Occipital lobe (tissue), 2 donors: Measurements from ENCODE around the gene CDC16. TPM values are rescaled to one million over a fixed set of nuclear protein-coding genes. Genes with fewer than 3 reads are reported as not detected.
"Not testable (repeated sequence)": the region's sequence is repeated elsewhere in the genome, so short reads cannot be mapped to it uniquely, and the experiment has no call there.

Source experiments
- DNase-seq: peaks from one replicate; lab custom pipeline; 2025; lab: John Stamatoyannopoulos, UW
- total RNA-seq: library from RNA; depleted of rRNA; stranded (reverse); fragments of >200 nt; gene quantifications from one replicate; pipeline ENCODE4 v1.2.3, GENCODE V29; 2014

CDC16 gene
- total RNA-seq, 1 donor from 2014 or later = 49.4 TPM

GRCh38 chr13:114226699-114227323, 7.9 kb upstream of the CDC16 start:
- peak; percentile 54 for DNase-seq

- no peak for DNase-seq
Measured at GRCh38 chr13:114227528-114227927, 7.2 kb upstream of the CDC16 start.

GRCh38 chr13:114228176-114228575, 6.5 kb upstream of the CDC16 start:
- DNase-seq = no peak

GRCh38 chr13:114229506-114229905, 5.2 kb upstream of the CDC16 start:
- no peak for DNase-seq

DNA sequence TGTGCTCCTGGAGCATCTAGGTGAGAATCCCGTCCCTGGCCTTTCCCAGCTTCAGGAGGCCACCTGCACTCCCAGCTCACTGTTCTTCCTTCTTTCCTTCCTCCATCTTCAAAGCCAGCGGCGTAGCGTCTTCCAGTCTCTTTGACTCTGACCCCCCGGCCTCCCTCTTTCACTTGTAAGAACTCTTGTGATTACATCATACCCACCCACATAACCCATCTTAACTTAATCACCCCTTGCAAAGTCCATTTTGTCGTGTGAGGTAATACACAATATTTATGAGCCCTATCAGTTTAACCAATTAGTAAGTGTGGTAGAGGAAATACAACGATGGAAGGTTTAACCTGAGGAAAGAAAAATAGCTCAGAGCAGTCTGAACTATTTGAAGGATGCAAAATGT, 4.6 kb upstream of the CDC16 start:
- DNase-seq = no peak

DNA sequence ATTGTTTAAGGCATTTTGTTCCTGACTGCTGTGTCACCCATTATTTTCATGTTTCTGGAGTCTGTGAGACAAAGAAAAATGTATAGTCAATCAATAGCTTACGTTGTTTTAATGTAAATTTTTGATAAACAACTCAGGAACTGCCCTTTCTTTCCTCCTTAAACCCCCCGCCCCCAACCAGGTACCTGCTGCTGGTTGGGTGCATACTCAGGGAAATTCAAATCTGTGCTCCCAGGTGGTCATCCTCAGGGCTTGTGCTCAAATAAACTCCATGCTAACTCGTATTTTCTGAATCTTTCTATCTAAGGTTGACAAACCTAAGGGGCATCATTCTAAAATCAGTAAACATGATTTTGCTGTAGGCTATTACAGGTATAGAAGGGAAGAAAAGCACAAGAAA, 4.1 kb upstream of the CDC16 start:
- no peak for DNase-seq

- no peak for DNase-seq
Measured at GRCh38 chr13:114231886-114232285, 2.8 kb upstream of the CDC16 start.

DNA sequence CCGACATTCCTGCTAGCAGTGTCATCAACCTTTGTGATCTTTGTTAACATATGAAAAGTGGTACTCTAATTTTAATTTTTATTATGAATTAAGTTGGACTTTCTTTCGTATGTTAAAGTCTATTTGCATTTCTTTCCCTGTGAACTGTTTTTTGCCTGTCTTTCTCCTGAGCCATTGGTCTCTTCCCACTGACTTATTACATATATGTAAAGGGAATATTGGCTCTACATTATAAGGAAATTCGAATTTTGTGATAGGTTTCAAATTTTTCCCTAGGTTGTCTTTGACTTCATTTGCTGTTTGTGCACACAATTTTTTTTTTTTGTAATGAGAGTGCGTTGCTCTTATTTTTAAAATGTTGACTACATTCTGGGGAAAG, 442 bp upstream of the CDC16 start:
- no peak for DNase-seq

GRCh38 chr13:114235697-114236096, 1.0 kb downstream of the CDC16 start:
- no peak for DNase-seq

DNA sequence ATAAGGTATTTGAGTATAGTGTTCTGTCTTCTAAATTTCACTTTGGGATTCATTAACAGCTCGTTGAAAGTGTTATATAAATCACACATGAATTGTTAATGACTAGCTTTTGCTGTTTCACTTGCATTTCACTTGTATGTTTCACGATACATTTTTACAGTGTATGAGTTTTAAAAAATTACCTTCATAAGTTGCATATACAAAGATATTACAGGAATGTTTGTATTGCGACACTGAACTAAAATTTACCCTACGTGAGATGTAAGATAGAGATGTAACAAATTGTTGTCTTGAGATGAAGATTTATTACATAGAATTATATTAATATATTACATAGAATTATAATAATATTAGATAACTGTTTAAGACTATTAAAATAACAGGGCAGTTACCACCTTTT, 1.5 kb downstream of the CDC16 start:
- DNase-seq = no peak

DNA sequence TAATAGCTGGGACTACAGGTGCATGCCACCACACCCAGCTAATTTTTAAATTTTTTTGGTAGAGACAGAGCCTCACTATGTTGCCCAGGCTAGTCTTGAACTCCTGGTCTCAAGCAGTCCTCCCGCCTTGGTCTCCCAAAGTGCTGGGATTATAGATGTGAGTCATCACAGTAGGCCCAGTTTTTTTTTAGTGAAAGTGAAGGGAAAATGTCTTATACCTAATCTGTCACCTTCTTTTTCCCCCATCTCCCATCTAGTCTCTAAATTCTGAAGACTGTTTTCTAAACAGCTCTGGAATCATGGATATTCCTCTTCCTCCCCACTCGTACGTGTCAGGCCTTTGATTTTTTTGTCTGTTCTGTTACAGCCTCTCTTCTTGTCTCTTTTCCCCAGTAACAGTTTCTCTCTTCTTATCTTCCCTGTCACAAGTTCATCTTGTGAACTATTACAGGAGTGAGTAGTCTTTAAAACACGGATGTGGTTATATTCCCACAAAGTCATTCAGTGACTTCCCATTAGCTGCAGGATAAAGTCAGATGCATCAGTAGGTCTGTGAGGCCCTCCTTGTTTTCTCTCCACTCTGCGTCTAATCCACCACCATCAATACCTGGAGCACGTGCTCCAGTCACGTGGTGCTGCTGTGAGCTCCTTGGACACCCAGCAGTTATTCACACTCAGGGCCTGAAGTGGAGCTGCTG, 2.9 kb downstream of the CDC16 start:
- DNase-seq = no peak

GRCh38 chr13:114241918-114242317, 7.2 kb downstream of the CDC16 start:
- DNase-seq = no peak

GRCh38 chr13:114243971-114244370, 9.3 kb downstream of the CDC16 start:
- no peak for DNase-seq

GRCh38 chr13:114244637-114245036, 9.9 kb downstream of the CDC16 start:
- DNase-seq = no peak

DNA sequence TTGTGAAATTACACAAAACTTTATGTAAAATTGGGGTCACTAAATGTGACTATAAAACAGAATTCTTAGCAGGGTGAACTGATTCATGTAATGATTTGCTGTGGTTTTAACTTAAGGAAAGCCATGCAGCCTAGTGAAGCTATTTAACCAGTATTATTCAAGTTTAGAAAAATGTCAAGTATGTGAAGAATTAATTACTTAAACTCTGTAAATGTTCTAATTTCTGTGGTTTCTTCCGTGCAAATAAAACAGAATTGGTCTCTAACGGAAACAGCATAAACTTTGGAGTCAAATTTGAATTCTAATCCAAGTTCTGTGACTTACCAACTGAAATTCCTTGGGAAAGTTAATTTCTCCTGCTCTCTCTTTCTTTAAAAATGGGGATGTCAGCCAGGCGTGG, 13.3 kb downstream of the CDC16 start:
- no peak for DNase-seq

- DNase-seq = no peak
Measured at GRCh38 chr13:114249077-114249476, 14.4 kb downstream of the CDC16 start.

- not testable (repeated sequence) for DNase-seq
Measured at GRCh38 chr13:114251639-114252440, 17.1 kb downstream of the CDC16 start.

DNA sequence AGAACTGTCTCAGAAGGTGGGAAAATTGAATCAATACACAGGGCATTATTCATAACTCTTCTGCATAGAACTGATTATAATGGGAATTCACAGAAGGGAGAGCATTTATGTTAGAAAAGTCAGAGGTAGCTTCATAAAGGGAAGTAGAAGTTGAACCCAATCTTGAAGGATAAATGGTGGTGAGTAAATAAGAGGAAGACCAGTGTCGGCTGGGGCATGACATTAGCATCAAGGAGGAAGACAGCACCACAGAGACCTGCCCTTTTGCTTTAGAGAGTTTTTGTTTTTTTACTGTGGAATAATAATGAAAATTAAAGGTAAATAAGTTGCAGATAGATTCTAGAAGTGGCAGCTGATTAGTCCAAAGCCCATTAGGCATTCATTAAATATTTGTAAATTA, 21.9 kb downstream of the CDC16 start:
- DNase-seq = no peak

- DNase-seq = no peak
Measured at GRCh38 chr13:114257014-114257413, 22.3 kb downstream of the CDC16 start.

DNA sequence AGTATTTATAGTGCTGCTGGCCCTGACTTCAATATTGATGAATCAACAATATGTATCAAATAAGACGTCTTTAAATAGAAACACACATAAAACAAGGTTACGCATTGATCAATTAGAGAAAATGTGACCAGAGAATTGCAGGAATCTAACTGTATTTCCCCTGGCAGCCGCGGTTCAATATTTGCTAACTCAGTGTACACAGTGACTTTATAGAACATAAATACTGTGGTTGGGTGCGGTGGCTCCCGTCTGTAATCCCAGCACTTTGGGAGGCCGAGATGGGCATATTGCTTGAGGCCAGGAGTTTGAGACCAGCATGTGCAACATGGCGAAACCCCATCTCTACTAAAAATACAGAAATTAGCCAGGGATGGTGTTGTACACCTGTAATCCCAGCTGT, 23.9 kb downstream of the CDC16 start:
- no peak for DNase-seq

DNA sequence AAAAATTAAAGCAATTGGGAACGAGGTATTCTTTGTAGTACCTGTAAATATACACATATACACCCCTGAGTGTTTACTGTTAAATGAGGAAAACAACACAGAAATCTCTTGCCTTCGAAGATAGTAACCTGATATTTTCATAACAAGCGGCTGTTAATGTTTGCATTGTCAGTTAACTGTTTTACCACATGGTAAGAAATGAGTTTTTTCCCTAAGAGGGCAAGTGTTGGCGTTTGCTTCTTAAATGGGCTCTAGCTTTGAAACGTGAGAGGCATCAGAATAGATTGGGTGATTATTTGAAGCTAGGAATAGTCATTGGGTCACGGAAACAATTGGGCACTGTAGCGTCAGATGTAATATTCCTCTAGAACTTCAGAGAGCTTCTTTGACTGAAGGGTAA, 24.7 kb downstream of the CDC16 start:
- no peak for DNase-seq

DNA sequence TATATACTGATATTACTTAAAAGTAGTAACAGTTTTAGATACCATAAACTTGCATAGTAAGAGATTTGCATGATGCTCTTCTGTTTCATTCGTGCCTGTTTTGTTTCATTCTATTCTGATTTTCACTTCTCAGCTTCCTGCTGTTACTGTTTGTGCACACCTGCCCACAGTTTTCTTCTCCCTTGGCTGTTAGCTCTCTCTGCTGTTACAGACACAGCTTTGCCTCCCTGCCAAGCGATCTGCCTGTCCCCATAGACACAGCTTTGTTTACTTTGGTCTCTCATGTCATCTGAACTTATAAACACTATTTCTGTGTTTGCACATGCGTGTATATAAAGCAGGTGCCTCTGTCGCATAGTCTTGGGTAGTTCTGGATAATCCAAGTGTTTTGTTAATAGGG, 25.3 kb downstream of the CDC16 start:
- DNase-seq = no peak

DNA sequence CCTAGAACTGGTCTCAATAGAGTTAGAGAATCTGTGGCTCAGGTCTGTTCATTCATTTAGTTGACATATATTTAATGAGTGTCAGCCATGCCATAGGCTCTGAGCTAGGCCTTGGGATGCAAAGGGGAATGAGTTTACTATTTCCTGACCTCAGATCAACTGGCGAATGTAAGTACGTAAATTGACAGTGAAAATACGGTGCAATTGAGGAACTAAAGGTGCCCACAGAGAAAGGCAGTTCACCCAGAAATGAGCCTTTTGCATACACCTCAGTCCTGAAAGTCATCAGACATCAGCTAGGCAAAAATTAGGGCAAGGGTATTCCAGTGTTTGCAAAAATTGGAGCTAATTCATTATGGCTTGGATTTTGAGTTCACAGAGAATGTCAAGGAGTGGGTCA, 26.1 kb downstream of the CDC16 start:
- DNase-seq = no peak
